HG02973 (cell line): Measurements from ENCODE around the gene KSR2.

ENCODE experiments used
- ATAC-seq: cut with Tn5 transposase; IDR thresholded peaks from one replicate; pipeline ENCODE4 v1.9.1; 2021; ENCODE audit warnings: moderate library complexity; ENCODE audit not compliant: unreplicated experiment

Gene KSR2

DNA sequence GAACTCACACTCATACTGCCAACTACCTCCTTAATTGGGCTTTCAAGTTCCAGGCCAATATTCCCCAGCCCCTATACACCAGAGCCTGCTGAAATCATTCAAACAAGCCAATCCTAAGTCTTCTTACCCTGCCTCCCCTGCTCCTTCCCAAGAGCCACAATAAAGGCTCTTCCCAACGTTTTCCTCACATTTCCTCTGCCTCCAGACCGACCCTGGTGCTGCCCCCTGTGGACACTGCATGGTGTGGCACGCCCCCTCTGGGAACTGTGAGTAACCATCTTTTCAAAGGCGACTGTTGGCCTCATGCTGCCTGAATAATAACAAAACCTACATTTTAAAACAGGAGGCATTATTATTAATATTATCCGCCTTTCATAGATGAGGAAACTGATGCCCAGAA is 495.8 kb downstream of the KSR2 start:
- no peak for ATAC-seq

DNA sequence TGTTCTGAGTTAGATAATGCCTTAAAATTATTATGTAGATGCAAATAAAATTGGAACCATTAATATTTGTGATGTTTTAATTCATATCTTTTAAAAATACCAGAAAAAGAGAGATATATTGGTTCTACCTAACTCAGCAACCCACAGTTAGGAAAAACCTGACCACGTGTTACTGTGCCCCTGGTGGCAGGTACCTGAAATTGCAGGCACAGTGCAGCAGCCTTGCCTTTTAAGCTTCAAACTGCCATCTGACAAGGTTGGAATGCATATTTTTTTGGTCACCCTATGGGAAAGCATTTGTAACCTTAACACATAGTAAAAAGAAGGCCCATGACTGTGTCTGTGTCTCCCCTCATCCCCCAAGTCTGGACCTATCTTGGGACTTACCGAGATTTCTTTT is 498.0 kb downstream of the KSR2 start:
- ATAC-seq = no peak

DNA sequence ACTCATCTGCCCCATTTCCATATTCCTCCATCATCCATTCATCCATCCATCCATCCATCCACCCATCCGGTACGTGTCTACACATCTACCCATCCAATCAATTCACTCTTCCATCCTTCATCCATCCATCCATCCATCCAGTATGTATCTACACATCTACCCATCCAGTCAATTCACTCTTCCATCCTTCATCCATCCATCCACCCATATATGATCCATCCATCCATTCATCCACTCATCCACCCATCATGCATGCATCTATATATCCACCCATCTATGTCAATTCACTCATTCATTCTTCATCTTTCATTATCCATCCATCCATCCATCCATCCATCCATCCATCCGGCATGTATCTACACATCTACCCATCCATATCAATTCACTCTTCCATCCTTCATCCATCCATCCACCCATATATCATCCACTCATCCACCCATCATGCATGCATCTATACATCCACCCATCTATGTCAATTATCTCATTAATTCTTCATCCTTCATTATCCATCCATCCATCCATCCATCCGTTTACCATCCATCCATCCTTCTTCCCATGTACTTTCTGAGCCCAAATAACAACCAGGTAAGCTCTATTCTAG is 498.8 kb downstream of the KSR2 start:
- ATAC-seq = no peak

DNA sequence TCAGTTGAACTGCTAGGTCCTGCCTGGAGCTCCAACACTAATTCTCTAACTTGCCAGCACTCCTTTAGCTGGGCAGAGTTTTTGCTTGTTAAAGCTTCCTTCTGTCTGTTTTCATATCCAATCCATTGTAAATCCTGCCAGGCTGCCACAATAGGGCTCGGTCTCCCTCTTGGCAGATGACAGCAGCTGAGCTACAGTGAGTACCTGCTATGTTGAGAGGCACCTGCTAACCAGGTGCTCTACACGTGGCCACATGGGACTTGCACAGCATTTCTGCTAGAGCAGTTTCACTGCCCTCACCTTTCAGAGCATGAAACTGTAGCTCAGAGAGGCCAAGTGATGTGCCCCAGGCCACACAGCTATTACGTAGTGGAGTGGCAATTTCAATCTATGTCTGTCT is 500.8 kb downstream of the KSR2 start:
- no peak for ATAC-seq

DNA sequence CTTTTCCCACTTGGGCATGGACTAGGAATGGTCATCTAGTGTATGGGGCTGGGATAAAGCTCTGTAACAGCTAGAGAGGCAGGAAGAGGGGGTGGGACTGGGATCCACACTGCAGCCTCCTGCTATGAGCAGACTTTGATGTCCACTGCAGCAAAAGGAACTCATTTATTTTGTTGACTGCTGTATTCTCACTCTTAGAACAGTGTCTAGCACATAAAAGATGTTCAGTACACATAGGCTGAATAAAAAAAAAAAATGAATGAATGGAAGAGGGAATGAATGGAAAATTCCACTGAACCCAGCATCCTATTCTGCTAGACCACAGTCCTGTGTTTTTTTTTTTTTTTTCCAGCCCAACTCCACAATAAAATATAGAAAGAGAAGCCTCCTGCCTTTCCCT is 501.2 kb downstream of the KSR2 start:
- ATAC-seq = no peak

DNA sequence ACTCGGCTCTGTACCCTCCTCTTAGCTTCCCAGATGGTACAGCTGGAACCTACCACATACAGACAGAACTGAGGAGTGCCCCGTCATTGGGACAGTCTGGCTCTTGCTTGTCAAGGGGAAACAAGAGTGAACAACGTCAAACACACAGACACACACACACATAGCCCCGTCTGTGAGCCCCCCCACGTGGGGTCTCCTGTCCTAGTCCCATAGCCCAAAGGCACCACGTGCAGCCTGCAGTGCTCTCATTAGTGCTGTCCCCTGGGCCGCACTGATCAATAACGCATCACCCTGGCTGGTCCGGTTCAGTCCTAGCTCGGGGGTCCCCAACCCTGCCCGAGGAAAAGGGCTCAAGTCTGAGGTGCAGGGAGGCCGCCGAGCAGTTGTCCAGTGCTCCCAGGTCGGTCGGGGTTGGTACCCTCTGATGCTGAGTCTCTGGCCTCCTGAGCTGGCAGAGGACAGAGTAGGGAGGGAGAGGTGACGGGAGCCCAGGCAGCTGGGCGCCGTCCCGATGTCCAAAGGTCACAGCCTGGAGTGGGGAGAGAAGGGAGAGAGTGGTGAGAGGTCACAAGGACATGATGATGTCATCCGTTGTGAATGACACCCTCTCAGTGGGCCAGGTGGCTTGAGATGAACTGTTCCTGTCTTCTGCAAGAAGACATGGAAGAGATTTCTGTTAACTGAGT is 502.0 kb downstream of the KSR2 start:
- no peak for ATAC-seq

DNA sequence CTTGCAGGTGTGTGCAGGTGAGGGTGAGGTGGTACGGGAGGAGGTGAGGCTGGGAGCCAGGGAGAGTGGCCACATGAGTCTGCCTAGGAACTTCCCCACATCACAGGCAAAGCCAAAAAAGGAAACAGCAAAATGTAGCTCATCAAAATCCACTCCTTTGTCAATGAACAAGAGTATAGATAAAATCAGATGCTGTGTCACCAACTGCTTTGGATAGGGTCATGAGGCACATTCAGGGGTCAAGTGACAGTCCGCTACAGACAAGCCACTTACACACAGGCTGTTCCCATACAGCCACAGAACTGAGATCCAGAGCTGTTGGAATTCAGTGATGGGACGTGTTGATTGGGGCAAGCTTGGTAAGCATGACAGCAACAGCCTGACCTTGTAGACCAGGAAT is 507.1 kb downstream of the KSR2 start:
- no peak for ATAC-seq

DNA sequence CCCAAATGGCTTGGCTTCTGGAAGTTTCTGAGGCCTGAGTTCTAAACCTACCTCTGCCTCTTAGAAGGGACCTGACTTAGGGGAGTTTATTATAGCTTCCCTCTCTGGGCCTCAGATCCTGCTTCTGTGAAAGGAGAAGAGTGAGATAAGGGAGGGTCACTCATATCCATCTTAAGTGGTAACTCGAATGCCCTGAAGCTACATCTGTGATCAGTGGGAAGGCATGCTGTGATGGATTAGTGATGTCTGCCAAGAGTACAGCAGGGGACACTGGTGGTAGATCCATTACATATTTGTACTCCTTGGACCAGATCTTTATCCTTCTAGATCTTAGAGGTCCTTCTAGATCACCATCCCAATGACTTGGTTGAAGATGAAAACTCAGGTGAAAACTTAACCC is 509.6 kb downstream of the KSR2 start:
- ATAC-seq = no peak

DNA sequence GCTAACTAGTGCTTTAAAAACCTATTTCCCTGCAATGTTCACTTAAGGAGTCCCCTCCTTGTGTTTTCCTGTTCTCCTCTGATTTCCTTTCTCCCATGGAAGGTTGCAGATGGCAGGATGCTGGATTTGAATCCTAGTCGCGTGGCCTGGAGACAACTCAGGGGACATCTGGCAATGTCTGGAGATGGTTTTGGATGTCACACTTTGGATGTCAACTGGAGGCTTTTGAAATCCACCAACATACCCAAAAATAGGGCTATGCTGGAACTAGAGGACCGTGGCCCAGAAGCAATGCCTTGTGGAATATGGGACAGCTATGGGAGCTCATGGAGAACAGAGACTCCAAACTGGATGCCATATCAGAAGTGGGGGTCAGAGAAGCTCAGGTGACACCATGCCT is 511.6 kb downstream of the KSR2 start:
- ATAC-seq = no peak

DNA sequence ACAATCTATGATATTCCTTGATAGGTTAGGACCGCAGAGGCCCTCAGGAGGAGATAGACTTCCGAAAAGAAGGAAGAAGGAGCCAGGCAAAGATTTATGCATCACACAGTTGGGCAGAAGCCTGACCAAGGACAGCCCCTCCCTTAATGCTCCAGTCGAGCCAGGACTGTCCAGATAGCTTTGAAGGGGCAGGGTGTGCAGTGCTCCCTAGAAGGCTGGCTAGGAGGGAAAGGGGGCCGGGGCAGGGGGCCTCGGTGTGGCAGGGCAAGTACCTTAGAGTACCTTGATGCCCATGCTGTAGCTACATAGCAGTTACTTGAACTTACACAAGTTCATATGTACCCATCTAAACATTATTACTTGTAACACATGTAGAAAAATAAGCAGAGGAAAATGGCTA is 512.7 kb downstream of the KSR2 start:
- no peak for ATAC-seq

DNA sequence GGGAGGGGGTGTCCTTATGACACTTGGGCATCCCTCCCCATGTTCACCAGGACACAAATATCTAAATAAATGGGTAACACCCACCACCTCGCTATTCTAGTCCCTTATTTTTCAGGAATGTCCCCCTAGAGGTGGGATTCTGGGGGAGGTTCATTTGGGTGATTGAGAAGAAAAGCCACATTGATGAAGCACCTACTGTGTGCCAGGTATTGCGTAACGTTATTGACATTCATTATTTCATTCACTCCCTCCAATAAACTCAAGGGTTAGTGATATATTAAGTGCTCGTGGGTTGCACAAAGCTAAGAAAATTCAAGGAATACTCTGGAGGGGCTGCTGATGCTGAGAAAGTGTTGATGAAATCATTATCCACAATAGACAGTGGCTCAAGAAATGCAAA is 514.8 kb downstream of the KSR2 start:
- ATAC-seq = no peak

DNA sequence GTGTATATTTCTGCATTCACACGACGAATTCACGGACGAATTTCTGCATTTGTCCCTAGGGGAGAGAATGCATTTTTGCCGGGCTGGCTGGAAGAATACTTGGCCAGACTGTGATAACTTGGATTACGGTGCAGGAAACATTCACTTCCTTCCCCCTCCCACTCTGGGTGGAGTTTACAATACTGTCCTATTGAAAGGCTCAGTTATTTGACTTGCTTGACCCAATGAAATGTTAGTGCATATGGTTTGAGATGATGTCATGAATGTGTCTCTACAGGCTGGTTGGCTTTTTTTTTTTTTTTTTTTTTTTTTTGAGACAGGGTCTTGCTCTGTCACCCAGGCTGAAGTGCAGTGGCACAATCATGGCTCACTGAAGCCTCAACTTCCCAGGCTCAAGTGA is 516.7 kb downstream of the KSR2 start:
- no peak for ATAC-seq

DNA sequence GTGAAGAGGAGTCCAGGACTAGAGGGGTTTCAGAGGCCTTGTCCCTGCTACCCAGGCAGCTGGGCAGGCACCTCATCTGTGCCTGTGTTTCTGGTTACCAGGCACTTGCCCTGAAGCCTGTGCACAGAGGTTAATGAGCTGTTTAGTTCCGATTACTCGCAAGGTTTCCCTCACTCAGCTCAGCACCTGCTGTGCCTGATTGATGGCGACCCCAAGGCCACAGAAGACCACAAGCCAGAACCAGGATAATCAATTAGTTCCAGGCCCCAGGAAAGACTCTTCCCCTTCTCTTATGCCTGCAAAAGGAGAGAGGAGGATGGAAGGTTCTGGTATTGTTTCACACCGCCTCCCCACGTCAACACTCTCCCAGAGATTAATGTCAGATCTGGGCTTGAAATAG is 518.6 kb downstream of the KSR2 start:
- ATAC-seq = no peak

DNA sequence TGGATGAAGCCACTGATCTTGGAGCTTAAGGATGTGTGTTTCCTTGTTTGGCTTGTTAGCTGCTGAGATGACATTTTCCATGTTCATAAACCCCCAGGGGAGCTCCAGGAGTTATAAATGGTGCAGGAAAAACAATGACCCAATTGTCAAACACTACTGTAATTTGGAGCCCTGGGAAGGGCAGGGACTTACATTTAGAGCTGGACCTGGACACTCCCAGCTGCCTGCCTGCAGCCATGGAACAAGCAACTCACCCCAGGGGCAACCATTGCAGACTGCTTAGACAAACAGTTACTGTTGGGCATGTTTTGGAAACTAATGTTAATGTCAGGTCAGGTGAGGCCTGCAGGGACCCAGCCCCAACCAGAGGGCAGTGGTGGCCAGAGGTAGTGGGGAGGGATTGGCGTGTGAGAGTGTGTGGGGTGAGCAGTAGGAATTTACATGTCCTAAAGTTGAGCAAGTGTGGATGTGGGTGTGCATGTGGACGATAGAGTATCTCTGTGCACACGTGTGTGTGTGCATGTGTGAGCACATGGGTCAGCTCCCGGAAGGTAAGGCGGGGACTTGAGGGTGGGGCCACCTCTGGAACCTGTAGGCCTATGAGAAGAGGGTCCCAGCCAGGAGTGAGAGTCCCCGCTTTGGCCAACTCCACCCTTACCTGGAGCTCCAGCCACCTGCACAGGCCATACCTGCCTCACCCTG is 521.0 kb downstream of the KSR2 start:
- no peak for ATAC-seq

DNA sequence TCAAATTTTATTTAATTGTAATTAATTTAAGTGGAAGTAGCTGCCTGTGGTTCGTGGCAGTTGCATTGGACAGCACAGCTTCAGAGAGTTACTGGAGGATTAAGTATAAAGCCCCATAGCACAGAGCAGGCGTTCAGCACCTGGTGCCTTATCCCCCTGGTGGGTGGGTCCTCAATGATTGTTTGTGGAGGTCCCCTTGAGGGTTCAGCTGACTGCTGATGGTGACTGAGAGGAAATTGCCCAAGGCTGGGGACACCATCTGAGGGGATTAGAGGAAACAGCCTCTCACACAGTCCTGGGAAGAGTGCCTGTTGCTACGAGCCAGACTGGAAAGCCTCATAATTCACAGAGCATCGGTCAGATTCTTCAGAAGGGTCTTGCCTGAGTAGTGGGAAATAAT is 524.0 kb downstream of the KSR2 start:
- ATAC-seq = no peak

DNA sequence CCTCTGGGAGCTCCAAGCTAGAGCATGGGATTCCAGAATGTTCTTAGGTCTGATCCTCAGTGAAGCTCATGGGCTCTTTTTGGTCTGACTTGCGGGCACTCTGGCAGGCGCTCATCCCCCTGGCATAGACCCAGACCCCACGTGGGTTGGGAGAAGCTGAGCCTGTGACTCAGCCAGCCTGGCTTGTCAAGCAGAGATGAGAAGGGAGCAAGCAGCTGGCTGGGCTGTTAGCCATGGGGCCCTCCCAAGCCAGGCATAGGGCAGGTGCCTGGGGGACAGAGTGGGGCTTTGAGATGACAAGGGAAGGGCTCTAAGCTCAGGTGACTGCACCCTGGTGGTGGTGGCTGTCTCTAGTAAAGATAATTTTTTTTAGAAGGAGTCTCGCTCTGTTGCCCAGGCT is 527.0 kb downstream of the KSR2 start:
- ATAC-seq = no peak

DNA sequence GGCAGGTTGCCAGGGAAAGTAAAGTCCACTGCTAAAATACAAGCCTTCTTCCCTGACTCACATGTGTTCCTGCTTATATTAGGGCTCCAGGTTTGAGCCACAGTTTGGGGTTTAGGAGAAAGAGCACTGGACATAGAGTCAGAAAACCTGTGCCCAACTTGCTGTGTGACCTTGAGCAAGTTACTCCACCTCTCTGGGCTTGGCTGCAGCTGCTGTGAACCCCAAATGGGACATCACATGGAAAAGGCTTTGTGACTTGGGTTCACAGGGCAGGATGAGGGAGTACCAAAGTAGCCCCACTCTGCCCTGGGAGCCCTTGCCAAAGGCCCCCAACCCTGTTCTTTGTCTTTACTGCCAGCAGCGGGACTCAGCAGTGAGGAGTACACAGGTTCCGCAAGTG is 528.4 kb downstream of the KSR2 start:
- ATAC-seq = no peak

DNA sequence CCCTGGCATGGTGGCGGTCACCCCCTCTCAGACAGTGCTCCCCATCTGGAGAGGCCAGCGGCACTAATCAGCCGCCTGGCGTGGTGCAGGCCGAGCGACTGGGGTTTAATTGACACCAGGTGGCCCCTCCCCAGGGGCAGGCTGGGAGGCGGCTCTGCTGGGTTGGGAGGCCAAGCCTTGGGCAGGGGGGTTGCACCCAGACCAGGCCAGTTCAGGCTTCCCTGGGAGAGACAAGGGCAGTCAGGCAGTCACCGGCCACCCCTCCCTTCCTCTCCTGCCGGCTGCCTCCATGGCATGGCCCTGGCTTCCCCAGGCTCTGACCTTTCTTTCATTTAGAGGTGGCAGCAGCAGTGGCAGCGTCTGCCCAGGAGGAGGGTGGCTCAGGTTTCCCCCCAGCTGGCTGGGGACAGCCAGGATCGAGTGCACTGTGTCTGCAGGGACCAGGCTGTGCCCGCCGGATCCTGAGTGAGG is 529.2 kb downstream of the KSR2 start:
- no peak for ATAC-seq

DNA sequence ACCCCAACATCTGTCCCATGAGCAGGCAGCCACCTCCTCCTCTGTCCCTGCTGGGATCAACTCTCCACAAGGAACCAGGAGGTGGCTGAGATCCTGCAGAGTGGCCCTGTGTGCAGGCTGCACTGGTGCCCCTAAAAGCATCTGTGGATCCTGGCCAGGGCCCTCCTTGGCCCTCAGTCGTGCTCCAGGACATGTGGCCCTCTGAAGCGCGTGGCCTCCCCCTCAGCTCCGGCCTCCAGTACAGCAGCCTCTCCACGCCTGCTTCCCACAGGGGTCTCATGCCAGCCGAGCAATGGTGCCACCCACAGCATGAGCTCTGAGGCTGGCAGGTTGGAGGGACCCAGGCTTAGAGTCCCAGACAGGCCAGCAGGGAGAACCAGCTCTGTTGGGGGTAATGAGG is 530.0 kb downstream of the KSR2 start:
- no peak for ATAC-seq

DNA sequence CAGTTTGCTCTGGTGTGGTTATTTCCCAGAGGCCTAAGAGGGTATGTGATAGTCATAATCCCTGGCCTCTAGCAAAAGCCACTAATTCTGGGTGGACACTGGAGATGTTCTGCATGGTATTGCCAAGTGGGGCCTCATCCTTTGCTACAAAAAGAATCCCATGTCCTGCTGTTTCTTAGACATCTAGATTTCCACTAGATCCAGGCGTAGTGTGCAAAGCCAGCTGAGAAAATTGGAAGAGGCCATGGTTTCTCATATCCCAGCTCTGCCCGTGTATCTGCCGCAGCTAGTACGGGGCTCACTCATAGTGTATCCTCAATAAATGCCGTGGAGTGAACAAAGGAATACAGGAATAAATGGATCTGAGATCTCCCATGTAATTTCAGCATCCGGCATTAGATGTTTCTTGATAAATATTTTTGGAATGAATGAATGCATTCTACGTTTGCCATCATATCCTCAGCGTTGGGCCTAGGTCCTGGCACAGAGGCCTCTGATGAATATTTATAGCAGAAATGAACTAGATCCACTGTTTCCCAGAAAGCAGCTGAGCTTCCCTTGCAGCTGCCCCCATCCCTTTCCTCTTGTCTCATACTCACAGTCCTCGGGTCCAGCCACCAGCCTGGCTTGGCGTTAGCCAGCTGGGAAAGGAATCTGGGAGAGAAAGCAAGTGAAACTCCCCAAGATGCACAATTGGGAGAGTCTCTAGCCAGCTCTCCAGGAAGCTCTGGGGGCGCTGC is 531.1 kb downstream of the KSR2 start:
- ATAC-seq = no peak

DNA sequence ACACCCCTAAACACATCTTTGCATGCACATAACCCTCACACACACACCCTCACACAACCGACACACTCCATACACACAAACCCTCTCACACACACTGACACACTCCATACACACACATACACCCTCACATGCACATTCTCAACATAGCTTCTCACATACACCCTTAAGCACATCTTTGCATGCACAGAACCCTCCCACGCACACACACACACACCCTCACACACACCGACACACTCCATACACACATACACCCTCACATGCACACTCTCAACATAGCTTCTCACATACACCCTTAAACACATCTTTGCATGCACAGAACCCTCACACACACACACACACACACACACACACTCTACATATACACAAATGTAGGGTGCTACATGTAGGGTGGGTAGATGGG is 534.9 kb downstream of the KSR2 start:
- ATAC-seq = no peak

DNA sequence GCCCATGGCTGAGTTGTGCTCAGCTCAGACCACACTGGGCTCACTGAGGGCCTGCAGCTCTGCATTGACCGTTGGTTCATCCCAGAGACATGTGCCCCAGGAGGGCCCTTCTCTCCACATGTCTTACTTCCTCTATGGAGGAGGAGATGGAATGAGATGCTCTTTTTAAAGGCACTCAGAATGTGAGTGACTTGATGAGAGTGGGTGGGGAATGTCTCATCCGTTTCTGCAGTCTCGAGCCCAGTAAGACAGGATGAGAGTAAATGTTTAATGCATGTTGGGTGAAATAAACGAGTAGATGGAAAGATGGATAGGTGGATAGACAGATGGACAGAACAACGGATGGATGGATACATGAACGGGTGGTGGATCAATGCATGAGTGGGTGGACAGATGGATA is 538.5 kb downstream of the KSR2 start:
- no peak for ATAC-seq
